K562 (cell line): Measurements from ENCODE around the gene SPINT1. TPM values are rescaled to one million over a fixed set of nuclear protein-coding genes. Genes with fewer than 3 reads are reported as not detected.

Experiments used
- ATAC-seq: fragments of 200-7000 bp; cut with Tn5 transposase; 3 replicates; pipeline ENCODE4 v1.9.1; 2020; ENCODE audit warnings: moderate library complexity
- BruUV-seq: library from RNA; stranded (reverse); fragments of 400-500 nt; replicated peaks from 2 replicates; lab custom pipeline; 2021; lab: Mats Ljungman, UMichigan
- CTCF ChIA-PET: fragments of 300-600 bp; formaldehyde crosslinking; extraction: SDS; loops from one replicate; lab custom pipeline; 2021; ENCODE audit warnings: low intra/inter-chr PET ratio; lab: Yijun Ruan, JAX
- POLR2A ChIA-PET: fragments of 300-600, 350-650 bp; sonication (Branson Sonifier 250); formaldehyde crosslinking; extraction: SDS; loops from one replicate; lab custom pipeline; 2021; ENCODE audit warnings: antibody characterized with exemption, inconsistent platforms; lab: Yijun Ruan, JAX
- DNase-seq, 4 experiments: peaks; one replicate each; pipeline versions ENCODE4 v3.0.0 to v3.0.0-alpha.2; 2011 to 2018; ENCODE audit warnings: low spot score in 3 of 4, mixed read lengths in 3 of 4; ENCODE audit errors: extremely low read depth in 1 of 4
- FAIRE-seq: peaks from 2 replicates; lab custom pipeline; 2011; peaks lifted over from hg19 to GRCh38; lab: Jason Lieb, UNC
- H2AFZ ChIP-seq: 2 replicates; pipeline ENCODE4 v1.6.0; 2011; ENCODE audit warnings: low read depth, low read length, control low read depth, inconsistent platforms
- H3K27ac ChIP-seq: fragments of 200-600 bp; 3 replicates; pipeline ENCODE4 v1.8.0; 2011; ENCODE audit warnings: low read depth, mild to moderate bottlenecking, control low read depth, inconsistent platforms, low read length, moderate library complexity, mixed read lengths; ENCODE audit errors: extremely low read depth
- H3K27me3 ChIP-seq, 2 experiments: fragments of 300-600 bp in 1 of 2; 2 replicates in 1 of 2; 3 replicates in 1 of 2; pipeline versions ENCODE4 v1.6.0 to v1.8.0; 2011; ENCODE audit warnings: inconsistent platforms in 2 of 2, low read length in 2 of 2, mild to moderate bottlenecking in 1 of 2, mixed read lengths in 1 of 2, moderate library complexity in 1 of 2; ENCODE audit not compliant: control insufficient read depth in 2 of 2, insufficient read depth in 2 of 2
- H3K36me3 ChIP-seq: fragments of 300-600 bp; 3 replicates; pipeline ENCODE4 v1.8.0; 2011; ENCODE audit warnings: mild to moderate bottlenecking, low read length, inconsistent platforms; ENCODE audit not compliant: control insufficient read depth, insufficient read depth
- H3K4me1 ChIP-seq, 2 experiments: fragments of 200-600 bp in 1 of 2; replicated peaks in 1 of 2; 2 replicates in 1 of 2; 3 replicates in 1 of 2; pipeline versions ENCODE4 v1.5.1 to v1.8.0; 2011; ENCODE audit warnings: inconsistent platforms in 2 of 2, low read length in 2 of 2, mild to moderate bottlenecking in 1 of 2, mixed read lengths in 1 of 2, moderate library complexity in 1 of 2; ENCODE audit not compliant: control insufficient read depth in 2 of 2, insufficient read depth in 2 of 2
- H3K4me2 ChIP-seq: 2 replicates; pipeline ENCODE4 v1.6.1; 2011; ENCODE audit warnings: low read length, control low read depth, inconsistent platforms, mixed read lengths; ENCODE audit not compliant: insufficient read depth
- H3K4me3 ChIP-seq: fragments of 200-600 bp; sonication (generic), shearing (Covaris generic); 2 replicates; pipeline ENCODE4 v1.5.1; 2016; ENCODE audit warnings: control low read depth, inconsistent platforms
- H3K79me2 ChIP-seq: fragments of 200-600 bp; 3 replicates; pipeline ENCODE4 v1.8.0; 2011; ENCODE audit warnings: low read length, inconsistent platforms; ENCODE audit not compliant: control insufficient read depth, insufficient read depth
- H3K9ac ChIP-seq, 2 experiments: 2 replicates each; pipeline versions ENCODE4 v1.6.0 to v1.6.1; 2011; ENCODE audit warnings: low read depth in 2 of 2, low read length in 2 of 2, control low read depth in 1 of 2, inconsistent platforms in 1 of 2, mild to moderate bottlenecking in 1 of 2, mixed read lengths in 1 of 2; ENCODE audit not compliant: insufficient read depth in 1 of 2
- H3K9me1 ChIP-seq: one replicate; pipeline ENCODE4 v1.6.0; 2011; ENCODE audit warnings: inconsistent platforms, mild to moderate bottlenecking, low read length, moderate library complexity; ENCODE audit not compliant: control insufficient read depth, insufficient read depth
- H3K9me3 ChIP-seq: replicated peaks from 2 replicates; pipeline ENCODE4 v1.5.1; 2011; ENCODE audit warnings: low read depth, low read length, inconsistent platforms; ENCODE audit not compliant: control insufficient read depth, insufficient read depth
- H4K20me1 ChIP-seq: replicated peaks from 2 replicates; pipeline ENCODE4 v1.6.1; 2011; ENCODE audit warnings: low read length, inconsistent platforms, mixed read lengths; ENCODE audit not compliant: control insufficient read depth, insufficient read depth
- FOXP1 ChIP-seq: sonication (generic); formaldehyde crosslinking; IDR thresholded peaks from 2 replicates; pipeline ENCODE4 v1.8.0; 2022; ENCODE audit warnings: mild to moderate bottlenecking, missing genetic modification reagents
- ILF3 ChIP-seq: fragments of 450-650 bp; IDR thresholded peaks from 2 replicates; pipeline ENCODE4 v1.6.1; 2018; ENCODE audit warnings: antibody characterized with exemption, mild to moderate bottlenecking, moderate library complexity, borderline replicate concordance
- NRF1 ChIP-seq, 2 experiments: fragments of 450-650 bp; IDR thresholded peaks in 1 of 2; conservative IDR thresholded peaks in 1 of 2; 2 replicates each; pipeline ENCODE4 v1.6.1; 2014; ENCODE audit warnings: mild to moderate bottlenecking in 2 of 2
- RCOR1 ChIP-seq, 2 experiments: IDR thresholded peaks; 2 replicates each; pipeline ENCODE4 v1.6.1; 2012; ENCODE audit warnings: low read depth in 2 of 2, low read length in 2 of 2, borderline replicate concordance in 1 of 2, improper control_type of control experiment in 1 of 2
- WGBS: fragments of 100-300 bp; shearing (Covaris generic); methylation state at CpG from one replicate; pipeline ENCODE4 v1.1.6; 2016; ENCODE audit warnings: low coverage, mixed read lengths; ENCODE audit not compliant: insufficient coverage; ENCODE audit errors: missing lambda C conversion rate; 5-methylcytosine and 5-hydroxymethylcytosine counted together
- in situ Hi-C: fragments of 300-500 bp; cut with MboI; formaldehyde crosslinking; loops from 4 replicates; pipeline ENCODE4 v1.15.0; 2018; ENCODE audit warnings: inconsistent platforms, mixed read lengths
- intact Hi-C: fragments of 100-400 bp; cut with micrococcal nuclease; formaldehyde crosslinking; loops from 2 replicates; pipeline ENCODE4 v1.14.2; 2022
- polyA plus RNA-seq, 8 experiments: library from polyadenylated mRNA; depleted of rRNA in 4 of 8; stranded (reverse) in 5 of 8; unstranded in 3 of 8; fragments of >200 nt; fragmentation: Nextera tagmentation in 2 of 8; fragmentation: Illumina TruSeq in 1 of 8; extraction: Ambion mirVana in 2 of 8; extraction: Trizol in 1 of 8; gene quantifications; 2 replicates each; pipeline versions ENCODE4 v1.2.1 to v1.2.3, GENCODE V29; 2011 to 2014; ENCODE audit warnings: inconsistent platforms in 1 of 8, missing spikeins in 1 of 8
- total RNA-seq, 7 experiments: library from RNA; depleted of rRNA in 6 of 7; stranded (reverse); fragments of >200 nt in 6 of 7; fragmentation: Illumina TruSeq in 2 of 7; extraction: Trizol in 2 of 7; gene quantifications; 2 replicates each; pipeline versions ENCODE4 v1.2.1 to v1.2.3, GENCODE V29; 2011 to 2021; ENCODE audit warnings: low replicate concordance in 1 of 7
- TF ChIP-seq, protein P1 (sequence below): fragments of 250-450 bp; sonication (Bioruptor Pico); IDR thresholded peaks from 2 replicates; pipeline ENCODE4 v1.4.0; 2020
- TF ChIP-seq, protein P2 (sequence below), 2 experiments: IDR thresholded peaks in 1 of 2; conservative IDR thresholded peaks in 1 of 2; 2 replicates each; pipeline ENCODE4 v1.6.1; 2016; ENCODE audit warnings: low read depth in 2 of 2, mild to moderate bottlenecking in 1 of 2, missing compliant biosample characterization in 1 of 2, missing genetic modification characterization in 1 of 2, moderate library complexity in 1 of 2

The SPINT1 gene
- total and polyA plus RNA-seq, 9 of the 15 experiments (the other 6 are each of a cell fraction or from before 2014, with no cell fraction given), result 0.78 to 4.5 (median 1.5) TPM

DNA sequence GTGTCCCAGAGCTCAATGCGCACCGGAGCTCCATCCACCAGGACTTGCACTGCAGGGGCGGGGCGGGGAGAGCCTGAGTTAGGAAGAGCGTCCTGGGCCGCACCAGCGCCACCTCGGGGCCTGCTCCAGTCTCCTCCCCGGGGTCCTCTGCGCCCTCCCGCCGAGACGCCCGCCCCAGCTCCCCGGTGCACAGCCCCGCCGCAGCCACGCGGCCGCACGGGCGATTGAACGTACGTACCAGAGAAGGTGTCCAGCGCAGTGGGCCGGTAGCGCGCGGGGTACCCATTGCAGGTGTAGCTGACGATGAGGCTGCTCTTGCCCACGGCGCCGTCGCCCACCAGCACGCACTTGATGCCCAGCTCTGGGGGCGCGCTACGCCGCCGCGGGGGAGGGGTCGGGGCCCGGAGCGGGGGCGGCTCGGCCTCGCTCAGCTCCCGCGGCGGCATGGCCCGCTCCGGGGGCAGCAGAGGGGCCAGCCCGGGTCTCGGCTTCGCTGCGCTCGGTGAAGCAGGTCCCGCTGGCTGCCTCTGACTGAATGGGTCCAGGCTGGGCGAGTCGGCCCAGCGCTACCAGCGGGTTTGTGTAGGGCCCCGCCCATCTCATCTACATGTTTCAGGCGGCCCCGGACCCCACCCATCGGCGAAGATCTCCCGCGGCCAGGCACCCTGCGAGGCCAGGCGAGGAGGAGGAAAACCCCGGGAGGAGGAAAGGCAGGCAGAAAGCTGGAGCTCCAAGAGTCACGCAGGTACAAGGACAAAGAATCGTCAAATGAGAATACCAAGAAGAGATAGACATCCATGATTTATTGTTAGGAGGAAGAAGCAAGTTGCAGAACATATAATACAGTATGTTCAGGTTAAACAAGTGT lies 30.1 kb downstream of the SPINT1 start, which contains the start of gene RHOV:
Gene RHOV (minus strand): TSS at position 541 of the 868 bp plus-strand sequence. CDS start 95 bp downstream, at position 446.
- peaks cover 14 to 24% of the 10 kb centered on the region in 2 experiments; a peak in 4 of 5 replicates for H3K4me1 ChIP-seq
- FAIRE-seq, result peak; percentile 91
- TF ChIP-seq NRF1 (conservative IDR thresholded peaks at IDR 0.05 in 1 of 2, IDR thresholded peaks at IDR 0.05 in 1 of 2) (peak; percentile 63 to 64), ILF3 (no peak), RCOR1 (IDR thresholded peaks at IDR 0.05; ENCODE audit: borderline replicate concordance in 1 of 2, low read depth in 2 of 2, low read length in 2 of 2) (peak in 1 of 2 experiments; percentile 43; a peak in 1 of 4 replicates), FOXP1 (peak; percentile 75; the same call in 1 of the 2 replicates)
- TF ChIP-seq, protein P1, sequence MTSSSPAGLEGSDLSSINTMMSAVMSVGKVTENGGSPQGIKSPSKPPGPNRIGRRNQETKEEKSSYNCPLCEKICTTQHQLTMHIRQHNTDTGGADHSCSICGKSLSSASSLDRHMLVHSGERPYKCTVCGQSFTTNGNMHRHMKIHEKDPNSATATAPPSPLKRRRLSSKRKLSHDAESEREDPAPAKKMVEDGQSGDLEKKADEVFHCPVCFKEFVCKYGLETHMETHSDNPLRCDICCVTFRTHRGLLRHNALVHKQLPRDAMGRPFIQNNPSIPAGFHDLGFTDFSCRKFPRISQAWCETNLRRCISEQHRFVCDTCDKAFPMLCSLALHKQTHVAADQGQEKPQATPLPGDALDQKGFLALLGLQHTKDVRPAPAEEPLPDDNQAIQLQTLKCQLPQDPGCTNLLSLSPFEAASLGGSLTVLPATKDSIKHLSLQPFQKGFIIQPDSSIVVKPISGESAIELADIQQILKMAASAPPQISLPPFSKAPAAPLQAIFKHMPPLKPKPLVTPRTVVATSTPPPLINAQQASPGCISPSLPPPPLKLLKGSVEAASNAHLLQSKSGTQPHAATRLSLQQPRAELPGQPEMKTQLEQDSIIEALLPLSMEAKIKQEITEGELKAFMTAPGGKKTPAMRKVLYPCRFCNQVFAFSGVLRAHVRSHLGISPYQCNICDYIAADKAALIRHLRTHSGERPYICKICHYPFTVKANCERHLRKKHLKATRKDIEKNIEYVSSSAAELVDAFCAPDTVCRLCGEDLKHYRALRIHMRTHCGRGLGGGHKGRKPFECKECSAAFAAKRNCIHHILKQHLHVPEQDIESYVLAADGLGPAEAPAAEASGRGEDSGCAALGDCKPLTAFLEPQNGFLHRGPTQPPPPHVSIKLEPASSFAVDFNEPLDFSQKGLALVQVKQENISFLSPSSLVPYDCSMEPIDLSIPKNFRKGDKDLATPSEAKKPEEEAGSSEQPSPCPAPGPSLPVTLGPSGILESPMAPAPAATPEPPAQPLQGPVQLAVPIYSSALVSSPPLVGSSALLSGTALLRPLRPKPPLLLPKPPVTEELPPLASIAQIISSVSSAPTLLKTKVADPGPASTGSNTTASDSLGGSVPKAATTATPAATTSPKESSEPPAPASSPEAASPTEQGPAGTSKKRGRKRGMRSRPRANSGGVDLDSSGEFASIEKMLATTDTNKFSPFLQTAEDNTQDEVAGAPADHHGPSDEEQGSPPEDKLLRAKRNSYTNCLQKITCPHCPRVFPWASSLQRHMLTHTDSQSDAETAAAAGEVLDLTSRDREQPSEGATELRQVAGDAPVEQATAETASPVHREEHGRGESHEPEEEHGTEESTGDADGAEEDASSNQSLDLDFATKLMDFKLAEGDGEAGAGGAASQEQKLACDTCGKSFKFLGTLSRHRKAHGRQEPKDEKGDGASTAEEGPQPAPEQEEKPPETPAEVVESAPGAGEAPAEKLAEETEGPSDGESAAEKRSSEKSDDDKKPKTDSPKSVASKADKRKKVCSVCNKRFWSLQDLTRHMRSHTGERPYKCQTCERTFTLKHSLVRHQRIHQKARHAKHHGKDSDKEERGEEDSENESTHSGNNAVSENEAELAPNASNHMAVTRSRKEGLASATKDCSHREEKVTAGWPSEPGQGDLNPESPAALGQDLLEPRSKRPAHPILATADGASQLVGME (CRISPR knock-in tag), result 0 out of 2 replicates have a peak, but pooled peaks have one; percentile 38
- TF ChIP-seq, protein P2, sequence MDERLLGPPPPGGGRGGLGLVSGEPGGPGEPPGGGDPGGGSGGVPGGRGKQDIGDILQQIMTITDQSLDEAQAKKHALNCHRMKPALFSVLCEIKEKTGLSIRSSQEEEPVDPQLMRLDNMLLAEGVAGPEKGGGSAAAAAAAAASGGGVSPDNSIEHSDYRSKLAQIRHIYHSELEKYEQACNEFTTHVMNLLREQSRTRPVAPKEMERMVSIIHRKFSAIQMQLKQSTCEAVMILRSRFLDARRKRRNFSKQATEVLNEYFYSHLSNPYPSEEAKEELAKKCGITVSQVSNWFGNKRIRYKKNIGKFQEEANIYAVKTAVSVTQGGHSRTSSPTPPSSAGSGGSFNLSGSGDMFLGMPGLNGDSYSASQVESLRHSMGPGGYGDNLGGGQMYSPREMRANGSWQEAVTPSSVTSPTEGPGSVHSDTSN (CRISPR knock-in tag; IDR thresholded peaks at IDR 0.05; ENCODE audit: low read depth), result no peak
- TF ChIP-seq, protein P2 (tag; conservative IDR thresholded peaks at IDR 0.05; ENCODE audit: low read depth), result peak; percentile 71

More for the DNA sequence above, 30.1 kb downstream of the SPINT1 start, which contains the start of gene RHOV:
- Histone ChIP-seq H3K4me2 (peak within 1 kb of the TSS; percentile 88), H4K20me1 (no peaks in the 10 kb centered on the region), H2AFZ (peak within 1 kb of the TSS; percentile 93), H3K36me3 (no peaks in the 10 kb centered on the region), H3K27me3 (no peaks in the 10 kb centered on the region), H3K4me3 (peak within 1 kb of the TSS; percentile 70), H3K79me2 (no peaks in the 10 kb centered on the region), H3K27ac (peak within 1 kb of the TSS; percentile 56; the same call in 2 of the 3 replicates), H3K9me1 (no peaks in the 10 kb centered on the region), H3K9ac (peak within 1 kb of the TSS; percentile 60 to 93; a peak in 3 of 4 replicates), H3K9me3 (no peaks in the 10 kb centered on the region)
- peak; percentile 86 to 94 (median 90) for DNase-seq
- in situ Hi-C loops (no loop called here), intact Hi-C loops (no loop called here)
- ChIA-PET POLR2A (interaction anchor here (0.6 to 6.8 kb wide), 10 partner anchors 11 to 179 kb away, joined by 3 to 72 read pairs (median 3); partner anchors contain the start of genes C15orf62 and RAD51), CTCF (interaction anchor here (1.9 kb wide), 1 partner anchor 16 kb away, joined by 8 read pairs; no protein-coding TSS in a partner anchor)
- under 1% methylated on average over 35 of the region's 74 CpGs for WGBS
- peak; percentile 97 for ATAC-seq
- BruUV-seq, result no TSS peak
